ENCODE measurements around the gene NHLRC2. TPM values are rescaled to one million over a fixed set of nuclear protein-coding genes. Genes with fewer than 3 reads are reported as not detected.

Gene NHLRC2
- total RNA-seq, 1 donor from 2014 or later: 13.4 TPM

GRCh38 chr10:113866551-113867394 is 12.3 kb downstream of the NHLRC2 start:
- FAIRE-seq (no peak), DNase-seq (ENCODE audit: low read depth) (no peak)
- no peak for TF ChIP-seq CTCF (IDR thresholded peaks at IDR 0.05; ENCODE audit: insufficient read depth, low read length, severe bottlenecking)
- Histone ChIP-seq H3K27me3 (ENCODE audit: control insufficient read depth, insufficient read depth, low read length) (no peaks in the 10 kb centered on the region), H3K36me3 (ENCODE audit: control insufficient read depth, insufficient read depth, low read length) (no peaks in the 10 kb centered on the region), H3K4me3 (ENCODE audit: low read depth, low read length) (no peak overlapping the region)

GRCh38 chr10:113867904-113868303 is 13.4 kb downstream of the NHLRC2 start:
- no peak for FAIRE-seq
- no peak for TF ChIP-seq CTCF (IDR thresholded peaks at IDR 0.05; ENCODE audit: insufficient read depth, low read length, severe bottlenecking)
- Histone ChIP-seq H3K27me3 (ENCODE audit: control insufficient read depth, insufficient read depth, low read length) (no peaks in the 10 kb centered on the region), H3K36me3 (ENCODE audit: control insufficient read depth, insufficient read depth, low read length) (no peaks in the 10 kb centered on the region), H3K4me3 (ENCODE audit: low read depth, low read length) (no peak overlapping the region)
- no peak for DNase-seq (ENCODE audit: low read depth)

GRCh38 chr10:113869789-113870188 is 15.3 kb downstream of the NHLRC2 start:
- no peak for FAIRE-seq

GRCh38 chr10:113872139-113873030 is 17.9 kb downstream of the NHLRC2 start:
- Histone ChIP-seq H3K4me3 (ENCODE audit: low read depth, low read length) (no peak overlapping the region), H3K36me3 (ENCODE audit: control insufficient read depth, insufficient read depth, low read length) (no peaks in the 10 kb centered on the region), H3K27me3 (ENCODE audit: control insufficient read depth, insufficient read depth, low read length) (no peaks in the 10 kb centered on the region)
- DNase-seq (ENCODE audit: low read depth): no peak
- TF ChIP-seq CTCF (IDR thresholded peaks at IDR 0.05; ENCODE audit: insufficient read depth, low read length, severe bottlenecking): no peak
- no peak for FAIRE-seq

More at GRCh38 chr10:113869789-113870188, 15.3 kb downstream of the NHLRC2 start:
- no peaks in the 10 kb centered on the region for H3K36me3 ChIP-seq (ENCODE audit: control insufficient read depth, insufficient read depth, low read length)
- no peak for TF ChIP-seq CTCF (IDR thresholded peaks at IDR 0.05; ENCODE audit: insufficient read depth, low read length, severe bottlenecking)
- H3K27me3 ChIP-seq (ENCODE audit: control insufficient read depth, insufficient read depth, low read length): no peaks in the 10 kb centered on the region
- no peak for DNase-seq (ENCODE audit: low read depth)
- no peak overlapping the region for H3K4me3 ChIP-seq (ENCODE audit: low read depth, low read length)

GRCh38 chr10:113875212-113875611 is 20.8 kb downstream of the NHLRC2 start:
- DNase-seq (ENCODE audit: low read depth): no peak
- Histone ChIP-seq H3K4me3 (ENCODE audit: low read depth, low read length) (no peak overlapping the region), H3K27me3 (ENCODE audit: control insufficient read depth, insufficient read depth, low read length) (no peaks in the 10 kb centered on the region), H3K36me3 (ENCODE audit: control insufficient read depth, insufficient read depth, low read length) (no peaks in the 10 kb centered on the region)
- no peak for FAIRE-seq
- TF ChIP-seq CTCF (IDR thresholded peaks at IDR 0.05; ENCODE audit: insufficient read depth, low read length, severe bottlenecking): no peak
